ENCODE data around the gene FOXRED1.
"Not testable (repeated sequence)": the region's sequence is repeated elsewhere in the genome, so short reads cannot be mapped to it uniquely, and the experiment has no call there.

Gene FOXRED1

DNA sequence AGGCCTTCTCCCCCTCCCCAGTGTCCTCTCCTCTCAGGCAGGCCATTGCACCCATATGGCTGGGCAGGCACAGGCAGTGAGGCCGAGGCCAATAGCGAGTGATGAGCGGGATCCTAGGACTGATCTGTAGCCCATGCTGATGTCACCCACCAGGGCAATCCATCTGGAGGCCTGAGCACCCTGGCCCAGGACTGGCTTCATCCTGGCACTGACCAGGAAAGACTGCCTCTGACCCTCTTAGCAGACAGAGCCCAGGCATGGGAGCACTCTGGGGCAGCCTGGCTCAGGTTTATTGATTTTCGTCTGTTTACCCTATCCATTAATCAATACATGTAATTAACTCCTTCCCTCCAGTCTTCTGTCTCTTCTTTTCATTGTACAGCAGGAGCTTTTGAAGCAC, 8.8 kb downstream of the FOXRED1 start:
- no peak for DNase-seq

- DNase-seq, result no peak
Measured at GRCh38 chr11:126279191-126279590, 10.2 kb downstream of the FOXRED1 start.

GRCh38 chr11:126280595-126280994, 11.6 kb downstream of the FOXRED1 start:
- peak; percentile 22 for DNase-seq

GRCh38 chr11:126281245-126281644, 12.3 kb downstream of the FOXRED1 start:
- DNase-seq, result no peak

- DNase-seq, result no peak
Measured at GRCh38 chr11:126281666-126282175, 12.8 kb downstream of the FOXRED1 start.

DNA sequence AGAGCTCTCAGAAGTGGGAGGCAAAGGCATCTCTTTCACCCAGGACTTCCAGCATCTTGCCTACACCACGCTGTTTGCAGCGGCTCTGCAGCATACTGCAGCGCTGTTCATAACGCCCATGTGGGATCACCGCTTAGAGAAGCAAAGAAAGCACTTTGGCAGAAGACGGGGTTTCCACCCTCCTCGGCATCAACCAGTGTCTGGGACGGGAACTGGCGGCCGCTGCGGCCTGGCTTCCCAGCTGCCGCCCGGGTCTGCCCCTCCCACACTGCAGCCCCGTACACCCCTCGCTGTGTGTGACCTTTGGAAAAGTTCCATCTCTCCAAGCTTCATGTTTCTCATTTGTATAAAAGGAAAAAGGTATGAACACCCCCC, 13.4 kb downstream of the FOXRED1 start:
- peak; percentile 77 for DNase-seq

DNA sequence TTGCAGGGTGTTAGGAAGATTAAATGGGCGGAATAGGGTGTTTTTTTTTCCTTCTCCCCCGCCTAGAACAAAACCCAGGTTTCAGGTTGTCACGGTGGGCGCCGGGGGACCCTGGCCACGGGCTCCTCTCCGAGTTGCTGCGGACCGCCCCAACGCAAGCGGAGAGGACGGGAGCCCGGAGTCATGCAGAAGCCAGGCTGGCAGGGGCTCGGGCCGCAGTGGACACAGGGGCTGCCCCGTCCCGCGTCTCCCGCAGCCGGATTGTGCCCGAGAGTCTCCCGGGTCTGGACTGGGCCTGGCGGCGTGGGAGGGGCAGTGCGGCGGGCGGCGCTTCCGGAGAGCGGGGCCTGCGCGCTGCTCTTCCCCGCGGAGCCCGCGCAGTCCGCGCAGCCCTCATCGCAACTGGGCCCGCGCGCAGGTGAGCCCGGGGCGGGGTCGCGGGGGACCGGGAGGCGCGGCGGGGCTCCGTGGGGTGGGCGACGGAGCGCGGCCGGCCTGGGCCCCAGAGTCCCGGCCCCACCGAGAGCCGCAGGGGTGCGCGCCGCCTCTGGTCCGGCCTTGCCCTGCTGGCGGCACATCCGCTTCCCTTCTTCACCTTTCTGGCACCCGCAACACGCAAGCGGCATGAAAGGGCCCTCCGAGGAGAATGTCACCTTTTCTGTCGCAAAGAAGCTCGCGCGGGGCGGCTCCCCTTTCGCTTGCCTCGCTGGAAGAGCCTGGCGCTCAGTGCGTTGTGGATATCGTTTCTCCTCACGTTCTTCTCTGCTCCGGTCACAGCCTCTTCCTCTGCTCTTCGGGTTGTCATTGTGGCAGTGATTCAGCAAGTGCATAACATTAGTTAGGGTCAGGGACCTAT, 14.0 kb downstream of the FOXRED1 start, which contains the start of gene TIRAP:
TIRAP (plus strand) TSS at position 358 of the 856 bp plus-strand sequence. CDS start 7,802 bp downstream, outside the sequence.
- peak; percentile 85 for DNase-seq

DNA sequence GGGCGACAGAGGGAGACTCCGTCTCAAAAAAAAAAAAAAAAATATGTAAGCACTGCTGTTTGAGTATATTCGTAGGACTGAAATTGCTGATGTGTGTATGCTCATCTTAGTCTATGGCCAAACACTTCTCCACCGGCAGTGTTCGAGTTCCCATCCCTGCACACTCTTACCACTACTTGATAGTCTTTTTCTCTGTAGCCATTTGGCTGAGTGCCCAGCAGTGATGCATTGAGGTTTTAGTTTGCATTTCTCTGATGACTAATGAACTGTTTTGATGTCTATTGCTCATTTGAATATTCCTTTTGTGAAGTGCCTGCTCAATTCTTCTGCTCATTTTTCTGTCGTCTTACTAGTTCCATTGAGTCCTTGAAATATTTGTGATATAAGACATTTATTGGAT, 15.9 kb downstream of the FOXRED1 start:
- no peak for DNase-seq

GRCh38 chr11:126288237-126288636, 19.3 kb downstream of the FOXRED1 start:
- DNase-seq, result no peak

- no peak for DNase-seq
Measured at GRCh38 chr11:126290887-126291286, 21.9 kb downstream of the FOXRED1 start.

- DNase-seq, result no peak
Measured at GRCh38 chr11:126293726-126294125, 24.8 kb downstream of the FOXRED1 start.

- DNase-seq, result no peak
Measured at GRCh38 chr11:126297004-126297403, 28.1 kb downstream of the FOXRED1 start.

DNA sequence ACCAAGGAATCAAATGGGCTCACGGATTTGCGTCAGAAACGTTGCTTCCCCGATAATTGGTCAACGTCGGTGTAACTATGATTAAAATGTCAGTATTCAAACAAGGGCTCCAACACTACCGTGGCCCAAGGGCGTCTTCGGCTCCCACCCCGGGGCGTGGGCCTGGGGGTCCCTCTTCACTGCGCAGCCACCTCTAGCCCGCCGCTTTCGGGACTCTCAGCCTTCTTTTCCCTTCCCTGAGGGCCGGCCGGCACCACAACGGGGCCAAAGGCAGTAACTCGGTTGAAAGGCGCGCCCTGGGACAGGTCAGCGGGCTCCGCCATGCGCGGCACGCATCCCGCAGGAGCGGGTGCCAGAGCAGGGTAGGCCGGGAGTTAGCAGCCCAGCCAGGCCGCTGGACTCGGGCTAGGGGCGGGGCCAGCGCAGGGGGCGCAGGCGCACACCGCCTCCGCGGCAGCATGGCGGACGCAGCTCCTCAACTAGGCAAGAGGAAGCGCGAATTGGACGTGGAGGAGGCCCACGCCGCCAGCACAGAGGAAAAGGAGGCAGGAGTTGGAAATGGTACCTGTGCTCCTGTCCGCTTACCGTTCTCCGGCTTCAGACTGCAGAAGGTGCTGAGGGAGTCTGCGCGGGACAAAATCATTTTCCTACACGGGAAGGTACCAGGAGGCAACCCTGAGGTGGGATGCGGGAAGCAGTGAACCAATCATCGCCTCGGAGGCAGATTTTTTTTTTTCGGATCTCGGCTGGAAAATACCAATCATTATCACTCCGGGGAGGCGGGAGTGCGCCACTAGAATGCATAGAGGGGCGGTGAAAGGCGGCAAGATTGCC, 34.9 kb downstream of the FOXRED1 start, which contains the start of gene DCPS:
DCPS (plus strand) TSS at position 438 of the 834 bp plus-strand sequence; CDS start at position 459, 21 bp downstream.
- DNase-seq, result peak; percentile 94

DNA sequence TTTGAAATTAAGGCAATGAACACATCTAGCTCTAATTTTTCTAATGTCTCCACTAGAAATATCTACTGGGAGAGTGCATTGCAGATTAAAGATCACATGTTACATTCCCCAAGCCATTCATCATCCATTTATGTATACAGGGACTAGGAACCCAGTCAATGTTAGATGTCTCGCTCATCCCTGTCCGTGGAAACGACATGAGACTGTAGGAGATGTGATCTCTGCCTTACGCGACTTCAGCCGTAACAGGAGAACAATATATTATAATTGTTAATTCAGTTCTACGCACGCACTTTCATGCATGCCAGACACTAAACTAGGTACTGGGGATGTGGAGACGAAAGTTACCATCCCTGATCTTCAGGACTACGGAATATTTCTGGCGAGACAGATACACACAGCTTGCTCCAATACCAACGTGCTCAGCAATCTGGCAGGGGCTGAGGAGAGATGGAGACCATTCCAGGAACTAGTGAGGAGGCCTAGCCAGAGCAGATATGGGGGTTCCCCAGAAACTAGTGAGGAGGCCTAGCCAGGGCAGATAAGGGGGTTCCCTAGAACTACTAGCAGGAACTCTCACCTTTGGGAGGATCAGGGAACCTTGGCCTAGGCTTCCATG, 35.6 kb downstream of the FOXRED1 start:
- DNase-seq, result no peak

GRCh38 chr11:126305699-126306098, 36.7 kb downstream of the FOXRED1 start:
- DNase-seq, result no peak

DNA sequence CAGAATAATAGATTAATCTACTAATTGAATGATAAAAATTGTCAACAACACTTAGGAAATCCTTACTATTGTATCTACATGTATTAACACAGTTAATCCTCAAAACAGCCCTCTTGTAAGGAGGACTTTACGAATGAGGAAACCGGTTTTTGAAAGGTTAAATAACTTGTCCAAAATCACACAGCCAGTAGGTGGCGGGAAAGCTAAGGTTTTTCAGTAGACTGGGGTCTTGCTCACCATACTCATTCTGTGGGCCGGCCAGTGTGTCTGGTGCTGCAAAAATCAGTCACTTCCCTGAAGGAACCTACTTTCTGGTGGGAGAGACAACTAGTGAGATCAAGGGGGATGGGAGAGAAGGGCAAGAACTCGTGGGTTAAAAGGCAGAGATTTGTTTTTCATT, 38.8 kb downstream of the FOXRED1 start:
- peak; percentile 48 for DNase-seq

- DNase-seq, result no peak
Measured at GRCh38 chr11:126308271-126308671, 39.3 kb downstream of the FOXRED1 start.

DNA sequence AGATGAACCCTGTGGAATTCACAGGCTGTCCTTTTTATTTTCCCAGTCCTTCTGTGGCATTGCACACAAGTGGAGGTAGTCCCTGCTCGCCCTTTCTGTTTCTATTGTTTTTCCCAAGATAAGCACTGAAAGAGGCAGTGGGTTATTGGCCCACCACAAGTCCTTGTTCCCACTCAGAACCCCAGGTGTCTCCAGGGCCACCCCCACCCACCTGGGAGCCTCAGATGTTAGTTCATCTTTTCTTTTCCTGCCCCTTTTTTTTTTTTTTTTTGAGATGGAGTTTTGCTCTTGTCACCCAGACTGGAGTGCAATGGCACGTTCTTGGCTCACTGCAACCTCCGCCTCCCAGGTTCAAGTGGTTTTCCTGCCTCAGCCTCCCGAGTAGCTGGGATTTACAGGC, 39.8 kb downstream of the FOXRED1 start:
- DNase-seq, result not testable (repeated sequence)

DNA sequence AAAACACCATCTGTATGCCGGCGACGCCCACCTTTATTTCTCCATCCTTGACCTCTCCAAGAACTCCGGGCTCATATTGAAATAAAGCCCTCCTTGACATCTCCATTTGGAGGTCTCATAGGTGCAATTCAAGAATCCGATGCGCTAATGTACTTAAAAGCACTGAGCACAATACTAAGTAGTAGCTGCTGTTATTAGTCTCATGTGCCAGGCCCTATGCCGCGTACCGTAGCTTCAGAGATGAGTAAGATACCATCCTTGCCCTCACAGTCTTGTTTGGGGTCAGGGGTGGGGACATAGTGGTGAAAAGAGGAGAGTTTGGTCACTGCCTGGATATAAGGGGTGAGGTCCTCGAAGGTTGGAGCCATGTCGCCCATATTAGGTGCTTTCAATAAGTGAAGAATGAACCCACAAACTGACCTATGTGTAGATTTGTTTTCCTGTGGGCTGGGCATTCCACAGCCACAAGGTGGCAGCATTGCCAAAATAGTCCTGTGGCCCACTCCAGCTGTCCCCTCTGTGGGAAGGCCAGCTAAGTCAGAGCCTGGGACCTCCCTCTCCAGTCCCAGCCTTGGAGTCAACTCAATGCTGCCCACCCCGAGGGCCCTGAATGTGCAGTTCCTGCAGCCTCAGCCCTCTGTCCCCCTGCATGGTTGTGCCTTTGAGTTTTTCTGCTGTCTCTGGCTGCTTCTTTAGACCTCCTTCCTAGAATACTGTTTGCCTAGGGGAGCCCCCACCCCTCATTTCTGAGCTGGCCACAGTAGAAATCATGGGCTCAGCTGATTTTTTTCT, 41.4 kb downstream of the FOXRED1 start:
- DNase-seq, result peak; percentile 75

DNA sequence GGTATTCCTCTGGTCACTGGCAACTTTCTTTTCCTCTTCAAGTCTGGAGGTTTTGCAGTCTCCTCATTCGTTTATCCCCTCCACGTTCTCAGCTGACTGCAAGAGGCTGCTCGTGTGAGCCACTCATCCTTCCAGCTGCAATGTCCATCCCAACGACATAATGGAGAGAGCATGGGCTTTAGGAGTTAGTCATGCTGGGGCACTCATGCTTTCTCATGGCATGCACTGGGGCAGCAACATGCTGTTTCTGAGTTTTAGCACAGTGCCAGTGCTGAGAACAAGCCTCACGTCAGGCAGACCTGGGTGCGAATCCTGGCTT, 42.0 kb downstream of the FOXRED1 start:
- no peak for DNase-seq

- peak; percentile 38 for DNase-seq
Measured at GRCh38 chr11:126311401-126312291, 42.7 kb downstream of the FOXRED1 start.

Data from KG1 (cell line).